HEK293 (cell line): ENCODE data around the gene KCNJ6.

Experiments used
- CTCF ChIA-PET: fragments of 350-600 bp; formaldehyde crosslinking; extraction: SDS; loops from one replicate; lab custom pipeline; 2021; ENCODE audit warnings: antibody characterized with exemption; lab: Yijun Ruan, JAX
- POLR2A ChIA-PET: fragments of 300-600 bp; formaldehyde crosslinking; extraction: SDS; loops from one replicate; lab custom pipeline; 2020; ENCODE audit warnings: antibody characterized with exemption, inconsistent platforms; lab: Yijun Ruan, JAX
- H3K27ac ChIP-seq: fragments of 200-500 bp; sonication (Bioruptor generic); 2 replicates; pipeline ENCODE4 v1.5.1; 2014; ENCODE audit warnings: low read depth, low read length, control low read depth, inconsistent platforms; ENCODE audit errors: extremely low read depth
- H3K36me3 ChIP-seq, 2 experiments: fragments of 200-500 bp in 1 of 2; sonication (Bioruptor generic) in 1 of 2; 1 replicate in 1 of 2; 2 replicates in 1 of 2; pipeline ENCODE4 v1.5.1; 2014 to 2017; ENCODE audit warnings: inconsistent platforms in 2 of 2, low read length in 2 of 2; ENCODE audit not compliant: control insufficient read depth in 2 of 2, insufficient read depth in 1 of 2
- H3K4me1 ChIP-seq: fragments of 200-500 bp; sonication (Bioruptor generic); 2 replicates; pipeline ENCODE4 v1.5.1; 2014; ENCODE audit warnings: mild to moderate bottlenecking, low read length, inconsistent platforms; ENCODE audit not compliant: control insufficient read depth, insufficient read depth
- H3K4me3 ChIP-seq: 2 replicates; pipeline ENCODE4 v1.5.1; 2011; ENCODE audit warnings: low read depth, mild to moderate bottlenecking, control low read depth, low read length, moderate library complexity
- H3K9me3 ChIP-seq: fragments of 200-500 bp; sonication (Bioruptor generic); 2 replicates; pipeline ENCODE4 v1.5.1; 2014; ENCODE audit warnings: low read depth, low read length, inconsistent platforms; ENCODE audit not compliant: control insufficient read depth, insufficient read depth
- BCL11B ChIP-seq: fragments of 450-650 bp; formaldehyde crosslinking; IDR thresholded peaks from 2 replicates; pipeline ENCODE4 v1.5.1; 2016; ENCODE audit warnings: low read depth, missing biosample characterization, missing genetic modification characterization
- FEZF1 ChIP-seq: fragments of 450-650 bp; formaldehyde crosslinking; IDR thresholded peaks from 2 replicates; pipeline ENCODE4 v1.5.1; 2016; ENCODE audit warnings: missing biosample characterization, missing genetic modification characterization
- HOXA7 ChIP-seq: sonication (generic); formaldehyde crosslinking; IDR thresholded peaks from 2 replicates; pipeline ENCODE4 v1.8.1; 2022; ENCODE audit warnings: missing genetic modification reagents, borderline replicate concordance
- OSR2 ChIP-seq: fragments of 450-650 bp; formaldehyde crosslinking; IDR thresholded peaks from 2 replicates; pipeline ENCODE4 v1.5.1; 2016; ENCODE audit warnings: missing biosample characterization, missing genetic modification characterization
- OVOL3 ChIP-seq: fragments of 450-650 bp; formaldehyde crosslinking; IDR thresholded peaks from 2 replicates; pipeline ENCODE4 v1.5.1; 2016; ENCODE audit warnings: missing biosample characterization, missing genetic modification characterization
- ZBTB1 ChIP-seq: fragments of 450-650 bp; formaldehyde crosslinking; IDR thresholded peaks from 2 replicates; pipeline ENCODE4 v1.5.1; 2016; ENCODE audit warnings: missing biosample characterization, missing genetic modification characterization
- ZBTB21 ChIP-seq: fragments of 450-650 bp; formaldehyde crosslinking; IDR thresholded peaks from 2 replicates; pipeline ENCODE4 v1.5.1; 2017; ENCODE audit warnings: missing biosample characterization, missing genetic modification characterization
- ZBTB7A ChIP-seq: fragments of 450-650 bp; formaldehyde crosslinking; IDR thresholded peaks from 2 replicates; pipeline ENCODE4 v1.5.1; 2016; ENCODE audit warnings: low read depth, missing biosample characterization, missing genetic modification characterization
- ZFP3 ChIP-seq: fragments of 450-650 bp; formaldehyde crosslinking; IDR thresholded peaks from 2 replicates; pipeline ENCODE4 v1.5.1; 2016; ENCODE audit warnings: low read depth, missing biosample characterization, missing genetic modification characterization
- ZFP37 ChIP-seq: fragments of 450-650 bp; formaldehyde crosslinking; IDR thresholded peaks from 2 replicates; pipeline ENCODE4 v1.5.1; 2016; ENCODE audit warnings: missing biosample characterization, missing genetic modification characterization
- ZIC2 ChIP-seq: fragments of 450-650 bp; formaldehyde crosslinking; IDR thresholded peaks from 2 replicates; pipeline ENCODE4 v1.5.1; 2016; ENCODE audit warnings: missing biosample characterization, missing genetic modification characterization
- ZNF10 ChIP-seq: fragments of 450-650 bp; formaldehyde crosslinking; IDR thresholded peaks from 2 replicates; pipeline ENCODE4 v1.5.1; 2017; ENCODE audit warnings: missing biosample characterization, missing genetic modification characterization
- ZNF133 ChIP-seq: fragments of 450-650 bp; formaldehyde crosslinking; IDR thresholded peaks from 2 replicates; pipeline ENCODE4 v1.5.1; 2016; ENCODE audit warnings: missing biosample characterization, missing genetic modification characterization
- ZNF138 ChIP-seq: fragments of 450-650 bp; formaldehyde crosslinking; IDR thresholded peaks from 2 replicates; pipeline ENCODE4 v1.5.1; 2016; ENCODE audit warnings: missing biosample characterization, missing genetic modification characterization, borderline replicate concordance
- ZNF157 ChIP-seq: fragments of 450-650 bp; formaldehyde crosslinking; IDR thresholded peaks from 2 replicates; pipeline ENCODE4 v1.5.1; 2016; ENCODE audit warnings: missing biosample characterization, missing genetic modification characterization
- ZNF23 ChIP-seq: fragments of 450-650 bp; formaldehyde crosslinking; IDR thresholded peaks from 2 replicates; pipeline ENCODE4 v1.5.1; 2016; ENCODE audit warnings: missing biosample characterization, missing genetic modification characterization, borderline replicate concordance
- ZNF335 ChIP-seq: fragments of 450-650 bp; formaldehyde crosslinking; conservative IDR thresholded peaks from 2 replicates; pipeline ENCODE4 v1.5.1; 2016; ENCODE audit warnings: missing biosample characterization, missing genetic modification characterization
- ZNF394 ChIP-seq: fragments of 450-650 bp; formaldehyde crosslinking; IDR thresholded peaks from 2 replicates; pipeline ENCODE4 v1.5.1; 2016; ENCODE audit warnings: missing biosample characterization, missing genetic modification characterization, mild to moderate bottlenecking, moderate library complexity, borderline replicate concordance
- ZNF514 ChIP-seq: fragments of 450-650 bp; formaldehyde crosslinking; IDR thresholded peaks from 2 replicates; pipeline ENCODE4 v1.5.1; 2016; ENCODE audit warnings: missing biosample characterization, missing genetic modification characterization
- ZNF529 ChIP-seq: fragments of 450-650 bp; formaldehyde crosslinking; IDR thresholded peaks from 2 replicates; pipeline ENCODE4 v1.5.1; 2017; ENCODE audit warnings: missing genetic modification characterization, missing biosample characterization; ENCODE audit not compliant: insufficient replicate concordance
- ZNF561 ChIP-seq: fragments of 450-650 bp; IDR thresholded peaks from 2 replicates; pipeline ENCODE4 v1.5.1; 2018; ENCODE audit warnings: missing biosample characterization, missing genetic modification characterization, borderline replicate concordance
- ZNF654 ChIP-seq: fragments of 450-650 bp; formaldehyde crosslinking; IDR thresholded peaks from 2 replicates; pipeline ENCODE4 v1.5.1; 2016; ENCODE audit warnings: low read depth, missing biosample characterization, missing genetic modification characterization
- ZNF747 ChIP-seq: fragments of 450-650 bp; formaldehyde crosslinking; IDR thresholded peaks from 2 replicates; pipeline ENCODE4 v1.5.1; 2016; ENCODE audit warnings: missing biosample characterization, missing genetic modification characterization
- ZNF843 ChIP-seq: fragments of 450-650 bp; formaldehyde crosslinking; IDR thresholded peaks from 2 replicates; pipeline ENCODE4 v1.5.1; 2016; ENCODE audit warnings: missing biosample characterization, missing genetic modification characterization
- ZSCAN30 ChIP-seq: fragments of 450-650 bp; IDR thresholded peaks from 2 replicates; pipeline ENCODE4 v1.5.1; 2018; ENCODE audit warnings: missing biosample characterization, mild to moderate bottlenecking, missing genetic modification characterization, moderate library complexity
- TF ChIP-seq, protein P1 (sequence below): fragments of 450-650 bp; formaldehyde crosslinking; IDR thresholded peaks from 2 replicates; pipeline ENCODE4 v1.5.1; 2017; ENCODE audit warnings: missing biosample characterization, mild to moderate bottlenecking, missing genetic modification characterization, moderate library complexity
- TF ChIP-seq, protein P2 (sequence below): fragments of 450-650 bp; formaldehyde crosslinking; IDR thresholded peaks from 2 replicates; pipeline ENCODE4 v1.5.1; 2016; ENCODE audit warnings: missing biosample characterization, missing genetic modification characterization
- TF ChIP-seq, protein P3 (sequence below): fragments of 450-650 bp; formaldehyde crosslinking; IDR thresholded peaks from 2 replicates; pipeline ENCODE4 v1.5.1; 2017; ENCODE audit warnings: missing biosample characterization, missing genetic modification characterization

KCNJ6 gene

DNA sequence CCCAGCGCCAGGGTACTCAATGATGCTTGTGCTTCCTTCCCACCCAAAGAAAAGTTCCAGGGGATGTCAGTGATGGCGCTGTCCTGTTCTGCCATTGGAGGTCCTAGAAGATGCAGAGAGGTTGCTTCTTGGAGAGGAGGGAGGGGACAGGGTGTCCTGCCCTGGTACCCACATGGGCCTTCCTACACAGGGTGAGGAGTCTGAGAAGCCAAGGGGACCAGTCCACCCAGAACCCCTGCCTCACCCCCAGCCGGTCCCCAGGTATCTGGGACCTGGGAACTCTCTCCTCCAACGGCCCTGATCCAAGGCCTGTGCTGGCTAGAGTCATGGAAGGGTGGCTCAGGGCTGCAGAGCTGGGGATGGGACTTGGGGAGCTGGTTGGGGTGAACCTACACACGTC, 259.4 kb downstream of the KCNJ6 start (continued):
- no peak for TF ChIP-seq ZNF654 (tag by site-specific recombination)
- TF ChIP-seq, all 188 proteins: peak for 0

DNA sequence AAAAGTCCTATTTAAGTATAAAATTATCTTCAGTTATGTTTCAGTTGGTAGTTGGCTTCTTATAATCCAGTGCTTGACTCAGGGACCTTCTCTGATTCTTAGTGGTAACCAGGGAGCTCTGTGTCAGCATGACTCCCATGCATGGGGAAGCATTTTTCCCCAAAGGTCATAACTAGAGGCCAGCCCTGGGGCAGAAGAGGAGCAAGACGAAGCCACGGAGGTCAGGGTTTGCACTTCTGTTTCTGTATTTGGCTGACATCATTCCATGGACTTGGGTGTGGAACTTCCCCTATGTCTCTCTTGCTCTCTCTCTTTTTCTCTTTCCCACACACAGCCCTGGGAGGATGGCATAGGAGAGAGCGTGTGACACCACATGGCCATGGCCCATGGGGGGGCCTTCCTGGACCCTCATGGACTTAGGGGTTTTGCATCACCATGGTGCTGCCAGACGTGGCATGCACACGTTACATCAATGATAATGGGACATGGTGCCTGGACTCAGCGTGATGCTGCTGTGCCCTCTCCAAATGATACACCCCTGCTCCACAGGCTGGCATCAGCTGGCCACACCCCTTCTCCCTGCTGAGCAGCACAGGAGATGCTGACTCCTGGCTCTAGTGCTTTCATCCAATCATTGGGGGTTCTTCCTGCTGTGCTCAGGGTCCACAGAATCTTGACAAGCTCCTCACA, 260.5 kb downstream of the KCNJ6 start:
- TF ChIP-seq ZFP37 (tag by site-specific recombination): no peak
- peak; percentile 67 for TF ChIP-seq ZIC2 (tag by site-specific recombination)
- no peak for TF ChIP-seq ZNF747
- Histone ChIP-seq H3K4me3 (no peak overlapping the region), H3K9me3 (no peaks in the 10 kb centered on the region), H3K36me3 (no peaks in the 10 kb centered on the region), H3K4me1 (no peaks in the 10 kb centered on the region), H3K27ac (no peak overlapping the region)
- ChIA-PET CTCF (interaction anchor here (0.7 to 1.8 kb wide), 2 partner anchors 19 to 203 kb away, joined by 3 to 8 read pairs; no protein-coding TSS in a partner anchor), POLR2A (no interaction called here)

DNA sequence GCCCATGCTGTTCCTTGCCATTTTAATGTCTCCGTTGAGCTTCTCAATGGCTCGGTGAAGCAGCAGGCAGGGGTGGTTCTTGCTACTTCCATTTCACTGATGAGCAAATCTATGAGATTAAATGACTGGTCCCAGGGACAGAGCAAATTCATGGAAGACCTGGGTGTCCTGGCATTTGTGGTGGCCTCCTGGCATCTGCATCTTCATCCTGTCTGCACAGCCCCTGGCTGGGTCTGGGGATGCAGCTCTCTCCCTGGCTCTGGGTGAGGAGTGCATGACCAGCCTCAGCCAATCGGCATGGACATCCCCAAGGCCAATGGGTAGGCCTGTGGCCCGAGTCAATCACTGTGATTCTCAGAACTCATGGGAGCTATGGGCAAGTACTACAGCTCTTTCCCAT, 261.7 kb downstream of the KCNJ6 start:
- TF ChIP-seq ZNF843 (tag by site-specific recombination) (no peak), OSR2 (no peak), ZSCAN30 (tag by site-specific recombination) (no peak), HOXA7 (CRISPR knock-in tag) (no peak), BCL11B (tag by site-specific recombination) (no peak), ZNF561 (tag by site-specific recombination) (no peak), ZNF514 (no peak), ZNF157 (no peak), ZFP3 (no peak), ZBTB21 (tag by site-specific recombination) (no peak)
- TF ChIP-seq, all 188 proteins: peak for 0
- no peaks in the 10 kb centered on the region for H3K36me3 ChIP-seq
- H3K4me1 ChIP-seq: no peaks in the 10 kb centered on the region
- H3K4me3 ChIP-seq: no peak overlapping the region
- H3K9me3 ChIP-seq: no peaks in the 10 kb centered on the region
- H3K27ac ChIP-seq: no peak overlapping the region
- CTCF ChIA-PET: no interaction called here
- POLR2A ChIA-PET: no interaction called here

DNA sequence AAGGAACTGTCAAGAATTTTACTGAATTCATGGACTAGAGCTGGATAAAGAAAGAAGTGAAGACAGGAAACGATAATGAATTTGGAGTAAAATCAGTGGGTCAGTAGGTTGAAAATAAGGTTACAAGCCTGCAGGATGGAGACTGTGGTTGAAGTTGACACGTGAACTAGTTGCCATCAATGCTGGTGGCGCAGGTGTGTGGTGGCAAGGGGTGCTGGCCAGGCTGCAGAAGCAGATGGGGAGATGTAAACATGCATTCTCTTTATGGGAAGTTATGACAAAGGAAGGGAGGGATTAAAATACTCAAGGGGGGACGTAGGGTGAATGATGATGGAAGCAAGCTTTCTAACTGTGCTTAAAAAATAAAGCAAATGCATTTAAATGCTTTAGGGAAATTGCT, 263.1 kb downstream of the KCNJ6 start:
- H3K36me3 ChIP-seq: no peaks in the 10 kb centered on the region
- no peak overlapping the region for H3K4me3 ChIP-seq
- POLR2A ChIA-PET: no interaction called here
- no peaks in the 10 kb centered on the region for H3K4me1 ChIP-seq
- no peak overlapping the region for H3K27ac ChIP-seq
- no peaks in the 10 kb centered on the region for H3K9me3 ChIP-seq
- CTCF ChIA-PET: no interaction called here
- TF ChIP-seq OVOL3 (tag by site-specific recombination) (no peak), ZNF23 (tag by site-specific recombination) (no peak), ZNF133 (tag by site-specific recombination) (no peak), ZNF529 (no peak), ZNF394 (tag by site-specific recombination) (no peak), ZNF138 (tag by site-specific recombination) (no peak), FEZF1 (tag by site-specific recombination) (no peak), ZBTB7A (tag by site-specific recombination) (no peak), ZBTB1 (tag by site-specific recombination) (no peak), ZNF335 (tag by site-specific recombination) (no peak), ZNF10 (tag by site-specific recombination) (no peak), ZNF157 (no peak), ZNF843 (tag by site-specific recombination) (no peak)
- TF ChIP-seq, protein P1, sequence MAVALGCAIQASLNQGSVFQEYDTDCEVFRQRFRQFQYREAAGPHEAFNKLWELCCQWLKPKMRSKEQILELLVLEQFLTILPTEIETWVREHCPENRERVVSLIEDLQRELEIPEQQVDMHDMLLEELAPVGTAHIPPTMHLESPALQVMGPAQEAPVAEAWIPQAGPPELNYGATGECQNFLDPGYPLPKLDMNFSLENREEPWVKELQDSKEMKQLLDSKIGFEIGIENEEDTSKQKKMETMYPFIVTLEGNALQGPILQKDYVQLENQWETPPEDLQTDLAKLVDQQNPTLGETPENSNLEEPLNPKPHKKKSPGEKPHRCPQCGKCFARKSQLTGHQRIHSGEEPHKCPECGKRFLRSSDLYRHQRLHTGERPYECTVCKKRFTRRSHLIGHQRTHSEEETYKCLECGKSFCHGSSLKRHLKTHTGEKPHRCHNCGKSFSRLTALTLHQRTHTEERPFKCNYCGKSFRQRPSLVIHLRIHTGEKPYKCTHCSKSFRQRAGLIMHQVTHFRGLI (tag by site-specific recombination): no peak
- TF ChIP-seq, protein P2, sequence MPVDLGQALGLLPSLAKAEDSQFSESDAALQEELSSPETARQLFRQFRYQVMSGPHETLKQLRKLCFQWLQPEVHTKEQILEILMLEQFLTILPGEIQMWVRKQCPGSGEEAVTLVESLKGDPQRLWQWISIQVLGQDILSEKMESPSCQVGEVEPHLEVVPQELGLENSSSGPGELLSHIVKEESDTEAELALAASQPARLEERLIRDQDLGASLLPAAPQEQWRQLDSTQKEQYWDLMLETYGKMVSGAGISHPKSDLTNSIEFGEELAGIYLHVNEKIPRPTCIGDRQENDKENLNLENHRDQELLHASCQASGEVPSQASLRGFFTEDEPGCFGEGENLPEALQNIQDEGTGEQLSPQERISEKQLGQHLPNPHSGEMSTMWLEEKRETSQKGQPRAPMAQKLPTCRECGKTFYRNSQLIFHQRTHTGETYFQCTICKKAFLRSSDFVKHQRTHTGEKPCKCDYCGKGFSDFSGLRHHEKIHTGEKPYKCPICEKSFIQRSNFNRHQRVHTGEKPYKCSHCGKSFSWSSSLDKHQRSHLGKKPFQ: no peak
- TF ChIP-seq, protein P3, sequence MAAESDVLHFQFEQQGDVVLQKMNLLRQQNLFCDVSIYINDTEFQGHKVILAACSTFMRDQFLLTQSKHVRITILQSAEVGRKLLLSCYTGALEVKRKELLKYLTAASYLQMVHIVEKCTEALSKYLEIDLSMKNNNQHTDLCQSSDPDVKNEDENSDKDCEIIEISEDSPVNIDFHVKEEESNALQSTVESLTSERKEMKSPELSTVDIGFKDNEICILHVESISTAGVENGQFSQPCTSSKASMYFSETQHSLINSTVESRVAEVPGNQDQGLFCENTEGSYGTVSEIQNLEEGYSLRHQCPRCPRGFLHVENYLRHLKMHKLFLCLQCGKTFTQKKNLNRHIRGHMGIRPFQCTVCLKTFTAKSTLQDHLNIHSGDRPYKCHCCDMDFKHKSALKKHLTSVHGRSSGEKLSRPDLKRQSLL (tag by site-specific recombination): no peak
